HG02798 (cell line): Measurements from ENCODE around the gene ATP6V1C2.
"Not testable (repeated sequence)": the region's sequence is repeated elsewhere in the genome, so short reads cannot be mapped to it uniquely, and the experiment has no call there.

ENCODE experiments used
- ATAC-seq: cut with Tn5 transposase; IDR thresholded peaks from one replicate; pipeline ENCODE4 v1.9.1; 2021; ENCODE audit warnings: mild to moderate bottlenecking; ENCODE audit not compliant: unreplicated experiment, poor library complexity

The ATP6V1C2 gene

DNA sequence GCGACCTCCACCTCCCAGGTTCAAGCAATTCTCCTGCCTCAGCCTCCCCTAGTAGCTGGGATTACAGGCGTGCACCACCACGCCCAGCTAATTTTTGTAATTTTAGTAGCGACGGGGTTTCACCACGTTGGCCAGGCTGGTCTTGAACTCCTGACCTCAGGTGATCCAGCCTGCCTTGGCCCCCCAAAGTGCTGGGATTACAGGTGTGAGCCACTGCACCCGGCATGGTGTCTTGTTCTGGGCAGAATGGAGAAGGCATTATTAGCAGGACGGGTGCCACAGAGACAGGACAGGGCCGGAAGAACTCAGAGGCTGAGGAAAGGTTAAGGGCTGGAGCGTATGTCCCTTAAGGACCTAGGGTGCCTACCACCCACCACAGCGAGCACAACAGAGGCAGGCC lies 59.4 kb downstream of the ATP6V1C2 start:
- not testable (repeated sequence) for ATAC-seq

DNA sequence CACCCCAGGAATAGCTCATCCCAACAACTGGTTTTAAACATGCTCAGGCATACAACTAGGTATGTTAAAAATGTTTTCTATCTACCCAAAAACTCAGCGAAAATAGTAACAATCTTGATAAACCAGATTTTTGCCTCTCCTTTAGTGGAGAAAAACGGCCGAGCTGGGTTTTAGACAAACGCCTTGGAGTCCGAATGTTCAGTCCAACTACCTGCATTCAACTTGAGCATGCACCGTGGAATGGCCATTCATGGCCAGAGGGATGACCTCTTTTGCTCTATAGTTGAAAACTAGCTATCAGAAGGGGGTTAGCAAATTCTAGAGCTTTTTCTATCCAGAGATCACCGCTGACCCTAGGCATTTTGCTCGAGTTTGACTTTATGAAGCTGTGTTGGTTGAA lies 60.3 kb downstream of the ATP6V1C2 start:
- no peak for ATAC-seq

DNA sequence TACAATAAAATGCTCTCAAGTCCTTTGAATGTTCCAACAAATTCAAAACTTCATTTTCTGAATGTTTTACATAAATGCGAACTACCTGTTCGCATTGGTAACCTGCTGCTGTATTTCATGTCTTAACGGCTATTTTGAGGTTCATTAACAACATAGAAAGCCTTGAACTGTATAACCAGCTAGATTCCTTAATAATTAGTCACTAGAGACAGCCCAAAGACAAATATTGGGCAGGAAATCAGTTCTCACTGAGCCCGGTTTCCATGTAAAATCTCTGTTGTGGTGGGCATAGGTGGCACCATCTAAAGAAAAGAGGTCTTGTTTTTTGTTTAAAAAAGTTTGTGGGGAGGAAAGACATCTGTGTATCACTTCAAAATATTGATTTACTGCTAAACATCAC lies 62.0 kb downstream of the ATP6V1C2 start:
- no peak for ATAC-seq

DNA sequence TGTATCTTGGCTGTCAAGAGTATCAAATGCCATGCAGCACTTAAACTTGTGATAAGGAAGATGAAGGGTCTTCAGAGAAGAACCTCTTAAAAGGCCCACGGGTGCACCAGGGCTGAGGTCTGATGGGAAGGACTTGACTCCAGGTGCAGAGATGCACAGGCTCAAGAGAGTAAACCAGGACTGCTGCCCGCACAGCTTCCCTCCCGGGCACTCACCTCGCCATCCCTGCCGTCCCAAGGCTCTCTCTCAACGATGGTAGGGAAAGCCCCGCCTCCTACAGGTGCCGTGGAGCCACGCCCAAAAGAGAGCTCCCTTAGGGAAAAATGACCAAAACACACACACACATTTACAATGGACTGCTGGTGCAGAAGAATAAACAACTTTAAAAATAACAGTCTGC lies 63.3 kb downstream of the ATP6V1C2 start:
- ATAC-seq: no peak

DNA sequence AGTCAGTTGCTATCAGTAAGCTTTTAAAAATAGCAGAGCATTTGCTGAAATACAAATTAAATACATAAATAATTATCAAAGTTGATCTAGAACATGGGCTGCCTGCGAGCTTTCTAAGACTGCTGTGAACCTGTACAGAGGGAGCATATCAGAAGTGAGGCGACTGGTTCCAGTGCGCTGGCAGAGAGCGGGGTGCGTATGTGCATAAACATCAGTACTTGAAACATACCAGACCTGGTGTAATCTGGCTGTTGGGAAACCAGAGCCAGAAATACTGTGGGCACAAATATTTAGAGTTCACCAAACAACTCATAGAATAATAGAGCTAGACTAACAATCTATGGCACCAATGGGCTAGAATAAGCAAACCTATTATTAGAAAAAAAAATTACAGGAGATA lies 63.8 kb downstream of the ATP6V1C2 start:
- no peak for ATAC-seq

DNA sequence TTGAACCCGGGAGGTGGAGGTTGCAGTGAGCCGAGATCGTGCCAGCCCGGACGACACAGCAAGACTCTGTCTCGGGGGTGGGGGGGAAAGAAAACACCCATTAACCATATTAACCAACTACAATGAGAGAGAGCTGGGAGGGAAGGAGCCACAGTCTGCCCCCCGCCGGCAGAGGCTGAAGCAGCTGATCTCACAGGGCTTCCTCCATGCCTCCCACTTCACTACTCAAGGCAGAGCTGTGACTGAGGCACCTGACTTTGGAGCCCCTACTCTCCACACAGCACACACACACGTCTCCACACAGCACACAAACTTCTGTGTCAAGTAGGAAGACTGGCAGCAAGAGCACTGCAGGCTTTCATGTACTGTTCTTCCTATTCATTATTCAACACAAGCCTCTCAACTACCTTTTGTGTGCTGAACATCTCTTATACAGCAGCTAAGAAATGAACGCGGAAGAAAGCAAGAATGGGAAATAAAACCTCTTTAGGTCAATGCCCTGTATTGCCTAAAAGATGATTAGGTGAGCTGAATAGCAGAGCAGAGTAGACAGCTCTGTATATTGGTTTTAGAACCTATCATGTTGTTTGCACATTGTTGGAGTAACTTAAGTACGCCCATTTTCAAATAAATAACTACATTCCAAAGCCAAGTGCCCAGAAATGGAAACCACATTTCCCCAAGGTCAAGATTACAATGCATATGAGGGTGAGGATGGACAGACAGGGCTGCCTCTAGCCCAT lies 65.0 kb downstream of the ATP6V1C2 start:
- ATAC-seq: no peak

DNA sequence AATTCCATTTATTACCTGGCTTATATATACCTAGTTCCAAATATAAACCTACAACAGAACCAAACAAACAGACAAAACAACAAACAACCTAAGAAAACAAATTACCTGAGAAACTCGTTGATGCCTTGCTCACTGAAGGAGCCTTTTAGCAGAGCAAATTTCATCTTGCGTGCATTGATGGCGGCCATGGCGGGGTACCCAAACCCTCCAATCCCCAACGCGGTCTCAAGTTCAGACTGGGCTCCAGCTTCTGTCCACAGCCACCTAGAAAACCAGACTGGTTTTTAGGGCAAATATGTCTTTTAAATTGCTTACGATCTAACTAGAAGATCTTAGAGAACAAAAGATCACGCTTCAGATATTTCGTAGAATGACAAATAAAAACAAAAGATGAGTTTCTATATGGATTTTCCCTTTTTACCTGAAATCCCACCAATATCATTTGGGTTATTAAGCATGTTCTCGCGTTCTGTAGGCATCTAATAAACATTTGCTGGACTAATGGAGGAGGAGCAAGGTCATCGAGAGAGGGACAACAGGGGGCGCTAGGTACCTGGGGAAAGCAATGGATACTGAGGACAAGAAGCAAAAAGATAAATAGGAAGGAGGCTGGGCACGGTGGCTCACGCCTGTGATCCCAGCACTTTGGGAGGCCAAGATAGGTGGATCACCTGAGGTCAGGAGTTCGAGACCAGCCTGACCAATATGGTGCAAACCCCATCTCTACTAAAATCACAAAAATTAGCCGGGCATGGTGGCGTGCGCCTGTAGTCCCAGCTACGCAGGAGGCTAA lies 65.9 kb downstream of the ATP6V1C2 start:
- ATAC-seq: no peak

DNA sequence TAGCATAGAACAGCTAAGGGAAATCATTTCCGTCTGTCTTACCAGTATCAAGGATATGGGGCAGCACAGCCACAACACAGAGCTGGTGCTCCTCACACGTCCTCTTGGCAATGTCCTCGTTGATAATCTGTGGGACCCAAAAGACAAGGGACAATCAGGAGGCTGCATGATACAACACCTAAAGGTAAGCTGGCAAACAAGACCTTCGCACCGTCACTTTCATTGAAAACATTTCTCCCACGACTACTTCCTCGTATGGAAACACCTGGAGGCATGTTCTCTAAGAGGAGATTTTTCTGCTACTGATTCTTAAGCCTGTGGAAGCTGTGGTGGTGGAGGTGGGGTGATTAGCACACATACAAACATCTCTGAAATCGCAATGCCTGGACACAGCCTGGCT lies 67.4 kb downstream of the ATP6V1C2 start:
- no peak for ATAC-seq

DNA sequence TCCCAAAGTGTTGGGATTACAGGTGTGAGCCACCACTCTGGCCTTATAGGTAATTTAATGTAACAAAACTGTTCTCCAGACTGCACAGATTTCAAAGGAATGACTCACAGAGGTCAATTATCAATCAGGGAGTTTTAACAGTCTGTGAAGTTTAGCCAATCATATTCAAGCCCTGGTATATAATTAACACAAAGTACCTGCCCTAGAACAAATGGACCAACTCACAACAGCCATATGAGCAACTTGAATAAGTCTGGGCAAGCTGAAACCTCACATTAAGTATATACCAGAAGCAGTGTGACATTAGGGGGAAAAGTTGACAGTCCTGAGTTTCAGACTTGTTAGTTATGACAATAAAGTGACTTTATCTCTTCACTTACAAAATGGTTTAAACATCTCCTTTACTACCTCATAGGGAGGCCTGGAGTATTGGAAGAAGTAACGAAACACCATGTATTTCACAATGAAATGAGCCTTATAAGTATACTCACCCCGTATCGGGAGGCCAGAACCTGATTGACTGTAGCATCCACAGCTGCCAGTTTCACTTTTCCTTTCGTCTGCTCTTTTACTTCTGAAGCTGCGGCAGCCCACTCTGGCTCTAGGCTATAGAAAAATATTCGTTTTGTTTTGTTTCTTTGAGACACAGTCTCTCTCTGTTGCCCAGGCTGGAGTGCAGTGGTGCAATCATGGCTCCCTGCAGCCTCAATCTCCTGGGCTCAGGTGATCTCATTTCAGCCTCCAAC lies 69.0 kb downstream of the ATP6V1C2 start:
- peak; percentile 90 for ATAC-seq

DNA sequence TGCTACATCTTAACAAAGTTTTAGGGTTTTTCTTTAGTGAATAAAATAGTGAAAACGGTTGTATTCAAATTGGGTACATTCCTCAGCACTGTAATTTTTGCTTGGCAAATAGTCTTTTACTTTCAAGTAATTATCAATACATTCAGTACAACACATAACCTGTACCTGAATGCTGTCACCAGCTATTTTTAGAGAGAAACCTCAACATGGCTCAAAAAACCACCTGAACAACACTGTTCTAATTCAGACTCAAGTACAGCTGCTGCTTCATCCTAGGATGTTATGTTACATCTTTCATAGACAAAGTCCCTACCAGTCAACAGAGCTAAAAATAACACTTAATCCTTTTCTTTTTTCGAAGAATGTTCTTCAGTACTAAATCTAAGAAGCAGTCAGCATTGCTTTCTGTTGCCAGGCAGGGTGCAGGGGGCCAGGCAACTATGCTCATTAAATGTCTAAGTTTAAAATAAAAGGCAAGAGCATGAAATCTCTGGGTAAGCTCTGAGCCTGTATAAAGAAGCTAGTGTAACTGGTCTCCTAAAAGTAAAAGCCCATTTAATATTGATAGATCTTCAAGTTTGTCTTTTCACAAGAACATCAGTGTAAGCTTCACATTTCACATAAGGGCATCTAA lies 70.7 kb downstream of the ATP6V1C2 start:
- peak; percentile 62 for ATAC-seq

DNA sequence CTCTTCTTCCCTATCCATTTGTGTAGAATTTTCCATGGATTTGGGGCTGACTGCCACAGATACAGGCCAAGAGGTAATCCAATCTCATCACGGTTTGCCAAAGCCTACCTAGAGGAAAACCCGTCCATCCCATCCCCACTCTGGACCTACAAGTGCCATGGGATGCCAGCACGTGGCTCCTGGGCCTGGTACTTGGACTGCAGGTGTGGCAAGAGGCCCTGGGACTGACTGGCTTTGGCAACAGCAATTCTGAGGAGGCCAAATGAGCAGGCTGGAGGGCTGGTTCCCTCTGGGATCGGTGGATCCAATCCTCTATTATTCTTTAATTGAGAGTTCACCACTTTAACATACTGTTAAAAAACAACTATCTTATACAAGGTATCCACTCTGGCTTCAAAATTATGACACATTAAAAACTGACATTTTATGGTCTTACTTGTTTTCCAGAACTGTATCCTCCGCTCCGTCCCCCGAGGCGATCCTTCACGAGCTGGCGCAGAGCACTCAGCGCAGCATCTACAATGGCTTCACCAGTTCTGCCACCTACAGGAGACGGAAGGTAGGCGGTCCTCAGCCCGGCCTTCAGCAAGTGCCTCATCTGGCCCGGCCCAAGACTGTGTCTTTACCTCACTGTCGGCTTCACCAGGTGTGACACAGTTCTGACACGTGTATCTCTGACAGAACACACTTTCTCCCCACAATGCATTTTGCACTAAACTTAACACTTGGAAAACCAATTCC lies 71.4 kb downstream of the ATP6V1C2 start:
- no peak for ATAC-seq

DNA sequence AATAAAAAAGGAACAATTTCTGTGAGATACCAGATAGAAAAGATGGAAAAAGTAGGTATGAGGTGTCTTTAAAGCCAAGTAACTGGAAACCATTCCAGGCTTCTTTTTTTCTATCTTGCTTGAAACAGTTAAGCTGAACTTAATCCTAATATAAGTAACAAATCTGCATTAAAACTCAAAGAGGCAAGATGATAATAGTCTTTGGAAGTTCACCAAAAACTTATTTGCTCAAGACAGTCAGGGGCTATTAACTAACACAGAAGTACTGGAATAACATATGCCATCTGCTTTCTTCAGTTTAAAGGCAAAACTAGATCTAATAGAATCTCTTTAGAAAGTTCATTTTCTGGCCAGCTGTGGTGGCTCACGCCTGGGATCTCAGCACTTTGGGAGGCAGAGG lies 72.4 kb downstream of the ATP6V1C2 start:
- ATAC-seq: no peak

DNA sequence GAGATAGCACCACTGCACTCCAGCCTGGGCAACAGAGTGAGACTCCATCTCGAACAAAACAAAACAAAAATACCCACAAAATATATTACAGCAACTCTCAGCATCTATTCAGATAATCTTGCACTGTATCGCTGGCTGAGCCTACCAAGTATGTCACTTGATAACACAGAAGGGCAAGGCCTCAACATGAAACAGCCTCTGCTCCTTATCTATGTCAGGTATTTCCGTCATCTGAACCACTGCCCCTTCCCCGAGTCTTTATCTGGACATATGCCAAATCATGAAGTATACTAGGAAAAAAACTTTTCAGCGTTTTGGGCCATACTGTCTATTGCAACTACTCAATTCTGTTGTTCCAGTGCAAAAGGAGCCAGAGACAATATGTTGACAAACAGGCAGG lies 73.4 kb downstream of the ATP6V1C2 start:
- no peak for ATAC-seq

DNA sequence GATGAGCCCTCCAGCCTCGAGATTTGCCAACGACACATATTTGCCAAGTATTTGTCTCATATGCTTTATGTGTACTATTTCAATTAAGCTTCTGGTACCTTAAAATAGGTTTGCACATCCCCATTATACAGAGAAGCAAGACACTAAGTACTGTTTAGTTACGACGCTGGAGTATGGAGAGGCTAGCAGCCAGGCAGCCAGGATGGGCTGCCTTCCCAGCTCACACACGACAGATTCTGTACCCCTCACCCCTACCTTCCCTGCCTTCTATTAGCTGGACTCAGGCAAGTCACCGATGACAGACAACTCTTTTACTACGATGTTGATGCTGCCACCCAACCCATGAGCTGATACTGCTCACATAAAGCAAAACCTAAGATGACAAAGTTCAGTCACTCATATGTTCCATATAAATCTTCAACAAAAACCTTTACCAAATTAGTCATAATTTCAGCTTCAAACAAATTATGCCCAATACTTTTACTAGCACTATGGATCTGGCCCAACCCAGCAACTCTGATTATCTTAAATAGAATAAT lies 74.1 kb downstream of the ATP6V1C2 start:
- no peak for ATAC-seq

DNA sequence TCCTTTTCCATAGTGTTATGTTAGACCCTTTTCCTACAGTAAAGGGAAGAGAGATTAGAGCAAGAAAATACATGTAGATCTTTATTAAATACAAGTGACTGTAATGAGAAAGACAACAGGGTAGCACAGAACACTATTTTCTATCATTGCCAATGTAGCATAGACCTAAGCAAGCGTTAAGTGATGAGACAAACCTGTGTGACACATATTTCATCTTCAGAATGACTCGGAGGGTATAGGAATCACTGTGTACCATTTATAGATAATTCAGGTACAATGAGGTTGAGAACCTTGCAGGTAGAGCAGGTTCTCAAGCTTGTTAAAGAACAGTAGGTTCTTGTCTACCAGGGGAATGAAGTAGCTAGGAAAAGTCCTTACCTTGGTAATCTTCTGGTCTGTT lies 75.3 kb downstream of the ATP6V1C2 start:
- ATAC-seq: no peak

DNA sequence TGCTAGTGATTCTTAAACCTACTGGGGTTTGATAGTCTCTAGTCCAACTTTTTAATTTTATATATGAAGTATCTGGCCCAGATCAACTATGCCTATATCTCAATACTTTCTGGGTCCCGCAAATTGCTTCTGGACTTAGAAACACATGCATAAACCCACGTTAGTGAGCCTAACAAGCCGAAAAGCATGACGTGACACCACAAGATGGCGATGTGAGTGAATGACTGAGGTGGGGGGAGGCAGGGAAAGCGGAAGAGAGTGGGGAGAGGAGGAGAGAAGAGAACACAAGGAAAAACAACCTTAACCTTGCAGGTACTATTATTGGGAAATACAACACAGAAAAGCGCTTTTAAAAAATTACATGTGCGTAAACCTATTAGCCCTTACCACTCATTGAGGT lies 77.4 kb downstream of the ATP6V1C2 start:
- ATAC-seq: no peak

DNA sequence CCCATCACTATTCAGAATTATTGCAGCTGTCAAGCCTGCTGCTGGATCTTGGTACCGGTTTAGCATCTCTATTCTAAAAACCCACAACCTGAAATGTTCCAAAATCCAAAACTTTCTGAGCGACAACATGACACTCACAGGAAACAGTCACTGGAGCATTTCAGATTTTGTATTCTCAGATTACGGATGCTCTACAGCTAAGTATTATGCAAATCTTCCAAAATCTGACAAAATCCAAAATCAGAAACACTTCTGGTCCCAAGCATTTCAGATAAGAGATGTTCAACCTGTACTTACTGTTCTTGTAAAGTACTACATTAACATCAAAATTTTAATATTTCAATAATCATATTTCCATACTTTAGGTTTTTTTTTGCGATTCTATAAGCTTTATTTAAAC lies 78.7 kb downstream of the ATP6V1C2 start:
- no peak for ATAC-seq

DNA sequence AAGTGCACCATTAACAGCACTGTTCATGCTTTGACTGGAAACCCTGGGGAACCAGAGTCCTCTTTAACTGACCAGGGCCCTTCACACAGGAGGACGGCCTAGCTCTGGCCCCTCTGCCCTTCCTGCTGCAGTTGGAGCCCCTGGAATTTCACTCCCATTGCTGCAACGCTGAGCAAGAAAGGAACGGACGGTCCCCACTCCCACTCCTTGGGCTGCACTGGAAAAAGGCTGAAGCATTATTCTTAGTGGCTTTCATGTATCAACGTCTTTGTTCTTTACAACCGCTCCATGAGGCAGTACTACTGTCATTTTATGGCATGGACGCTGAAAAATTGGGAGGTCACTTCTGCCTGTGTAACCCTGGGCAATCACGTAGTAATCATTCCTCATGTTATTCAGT lies 81.2 kb downstream of the ATP6V1C2 start:
- no peak for ATAC-seq

DNA sequence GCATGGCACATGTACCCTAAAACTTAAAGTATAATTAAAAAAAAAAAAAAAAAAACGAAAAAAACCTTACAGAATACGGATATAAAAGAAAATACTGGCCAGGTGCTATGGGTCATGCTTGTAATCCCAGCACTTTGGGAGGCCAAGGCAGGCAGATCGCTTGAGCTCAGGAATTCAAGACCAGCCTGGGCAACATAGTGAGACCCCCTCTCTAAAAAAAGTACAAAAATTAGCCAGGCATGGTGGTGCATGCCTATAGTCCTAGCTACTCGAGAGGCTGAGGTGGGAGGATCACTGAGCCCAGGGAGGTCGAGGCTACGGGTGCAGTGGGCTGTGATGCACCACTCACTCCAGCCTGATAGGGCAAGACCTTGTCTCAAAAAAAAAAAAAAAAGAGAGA lies 84.6 kb downstream of the ATP6V1C2 start:
- not testable (repeated sequence) for ATAC-seq

DNA sequence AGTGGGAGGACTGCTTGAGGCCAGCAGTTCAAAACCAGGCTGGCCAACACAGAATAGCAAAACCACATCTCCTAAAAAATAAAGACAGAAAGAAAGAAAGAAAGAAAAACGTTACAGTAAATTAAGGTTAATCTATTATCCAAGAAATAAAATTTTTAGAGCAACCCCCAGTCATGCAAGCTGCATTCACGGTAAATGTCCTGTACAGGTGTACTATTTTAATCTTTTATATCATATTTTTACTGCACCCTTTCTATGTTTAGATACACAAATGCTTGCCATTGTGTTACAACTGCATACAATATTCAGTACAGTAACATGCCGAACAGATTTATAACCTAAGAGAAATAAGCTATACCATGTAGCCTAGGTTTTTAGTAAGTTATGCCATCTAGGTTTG lies 85.1 kb downstream of the ATP6V1C2 start:
- ATAC-seq: no peak
